ENCODE data around the gene TMF1.

TMF1 gene

GRCh38 chr3:69009559-69010410 lies 42.3 kb downstream of the TMF1 start:
- Histone ChIP-seq H3K36me3 (ENCODE audit: control insufficient read depth, low read depth, low read length) (no peaks in the 10 kb centered on the region), H3K27ac (ENCODE audit: low read length) (peak overlapping the region; percentile 44), H3K9me3 (ENCODE audit: control insufficient read depth, low read depth, low read length) (no peaks in the 10 kb centered on the region), H3K27me3 (ENCODE audit: control insufficient read depth, insufficient read depth, low read length) (peaks cover 16% of the 10 kb centered on the region), H3K4me3 (ENCODE audit: low read length) (peak overlapping the region; percentile 25), H3K4me1 (ENCODE audit: control insufficient read depth, low read depth, low read length) (peaks cover 53% of the 10 kb centered on the region), H3K9ac (ENCODE audit: low read length) (peak overlapping the region; percentile 54)

GRCh38 chr3:69008980-69009379 lies 43.2 kb downstream of the TMF1 start:
- Histone ChIP-seq H3K27ac (ENCODE audit: low read length) (peak overlapping the region; percentile 44), H3K27me3 (ENCODE audit: control insufficient read depth, insufficient read depth, low read length) (peaks cover 8% of the 10 kb centered on the region), H3K4me3 (ENCODE audit: low read length) (peak overlapping the region; percentile 1), H3K9me3 (ENCODE audit: control insufficient read depth, low read depth, low read length) (no peaks in the 10 kb centered on the region), H3K9ac (ENCODE audit: low read length) (peak overlapping the region; percentile 54), H3K36me3 (ENCODE audit: control insufficient read depth, low read depth, low read length) (peaks cover 3% of the 10 kb centered on the region), H3K4me1 (ENCODE audit: control insufficient read depth, low read depth, low read length) (peaks cover 45% of the 10 kb centered on the region)

GRCh38 chr3:69005791-69006482 lies 46.2 kb downstream of the TMF1 start:
- H3K4me1 ChIP-seq (ENCODE audit: control insufficient read depth, low read depth, low read length) = peaks cover 25% of the 10 kb centered on the region
- H3K36me3 ChIP-seq (ENCODE audit: control insufficient read depth, low read depth, low read length) = peaks cover 17% of the 10 kb centered on the region
- no peak overlapping the region for H3K4me3 ChIP-seq (ENCODE audit: low read length)

GRCh38 chr3:69005071-69005790 lies 46.9 kb downstream of the TMF1 start:
- Histone ChIP-seq H3K9ac (ENCODE audit: low read length) (no peak overlapping the region), H3K4me1 (ENCODE audit: control insufficient read depth, low read depth, low read length) (peaks cover 18% of the 10 kb centered on the region), H3K4me3 (ENCODE audit: low read length) (no peak overlapping the region), H3K9me3 (ENCODE audit: control insufficient read depth, low read depth, low read length) (no peaks in the 10 kb centered on the region), H3K27me3 (ENCODE audit: control insufficient read depth, insufficient read depth, low read length) (no peaks in the 10 kb centered on the region), H3K27ac (ENCODE audit: low read length) (no peak overlapping the region), H3K36me3 (ENCODE audit: control insufficient read depth, low read depth, low read length) (peaks cover 17% of the 10 kb centered on the region)

More at GRCh38 chr3:69005791-69006482, 46.2 kb downstream of the TMF1 start:
- H3K9me3 ChIP-seq (ENCODE audit: control insufficient read depth, low read depth, low read length) = no peaks in the 10 kb centered on the region
- H3K27ac ChIP-seq (ENCODE audit: low read length) = no peak overlapping the region
- no peak overlapping the region for H3K9ac ChIP-seq (ENCODE audit: low read length)
- no peaks in the 10 kb centered on the region for H3K27me3 ChIP-seq (ENCODE audit: control insufficient read depth, insufficient read depth, low read length)

- Histone ChIP-seq H3K27me3 (ENCODE audit: control insufficient read depth, insufficient read depth, low read length) (no peaks in the 10 kb centered on the region), H3K4me3 (ENCODE audit: low read length) (no peak overlapping the region), H3K9me3 (ENCODE audit: control insufficient read depth, low read depth, low read length) (no peaks in the 10 kb centered on the region), H3K27ac (ENCODE audit: low read length) (no peak overlapping the region), H3K36me3 (ENCODE audit: control insufficient read depth, low read depth, low read length) (peaks cover 22% of the 10 kb centered on the region), H3K9ac (ENCODE audit: low read length) (no peak overlapping the region), H3K4me1 (ENCODE audit: control insufficient read depth, low read depth, low read length) (peaks cover 7% of the 10 kb centered on the region)
Measured at GRCh38 chr3:69004138-69004537, 48.0 kb downstream of the TMF1 start.

- Histone ChIP-seq H3K9me3 (ENCODE audit: control insufficient read depth, low read depth, low read length) (no peaks in the 10 kb centered on the region), H3K27me3 (ENCODE audit: control insufficient read depth, insufficient read depth, low read length) (no peaks in the 10 kb centered on the region), H3K4me3 (ENCODE audit: low read length) (no peak overlapping the region), H3K4me1 (ENCODE audit: control insufficient read depth, low read depth, low read length) (no peaks in the 10 kb centered on the region), H3K27ac (ENCODE audit: low read length) (no peak overlapping the region), H3K36me3 (ENCODE audit: control insufficient read depth, low read depth, low read length) (peaks cover 48% of the 10 kb centered on the region), H3K9ac (ENCODE audit: low read length) (no peak overlapping the region)
Measured at GRCh38 chr3:68999605-69000004, 52.5 kb downstream of the TMF1 start.

- Histone ChIP-seq H3K27me3 (ENCODE audit: control insufficient read depth, insufficient read depth, low read length) (no peaks in the 10 kb centered on the region), H3K9me3 (ENCODE audit: control insufficient read depth, low read depth, low read length) (no peaks in the 10 kb centered on the region), H3K36me3 (ENCODE audit: control insufficient read depth, low read depth, low read length) (peaks cover 47% of the 10 kb centered on the region), H3K4me3 (ENCODE audit: low read length) (no peak overlapping the region), H3K27ac (ENCODE audit: low read length) (no peak overlapping the region), H3K4me1 (ENCODE audit: control insufficient read depth, low read depth, low read length) (no peaks in the 10 kb centered on the region), H3K9ac (ENCODE audit: low read length) (no peak overlapping the region)
Measured at GRCh38 chr3:68999158-68999557, 53.0 kb downstream of the TMF1 start.

- H3K36me3 ChIP-seq (ENCODE audit: control insufficient read depth, low read depth, low read length) = peaks cover 43% of the 10 kb centered on the region
Measured at GRCh38 chr3:68997887-68998286, 54.2 kb downstream of the TMF1 start.

GRCh38 chr3:68996356-68996995 lies 55.7 kb downstream of the TMF1 start:
- H3K4me3 ChIP-seq (ENCODE audit: low read length) = no peak overlapping the region
- no peaks in the 10 kb centered on the region for H3K27me3 ChIP-seq (ENCODE audit: control insufficient read depth, insufficient read depth, low read length)
- no peaks in the 10 kb centered on the region for H3K4me1 ChIP-seq (ENCODE audit: control insufficient read depth, low read depth, low read length)
- no peaks in the 10 kb centered on the region for H3K9me3 ChIP-seq (ENCODE audit: control insufficient read depth, low read depth, low read length)
- no peak overlapping the region for H3K27ac ChIP-seq (ENCODE audit: low read length)
- H3K36me3 ChIP-seq (ENCODE audit: control insufficient read depth, low read depth, low read length) = peaks cover 39% of the 10 kb centered on the region
- no peak overlapping the region for H3K9ac ChIP-seq (ENCODE audit: low read length)

More at GRCh38 chr3:68997887-68998286, 54.2 kb downstream of the TMF1 start:
- Histone ChIP-seq H3K27ac (ENCODE audit: low read length) (no peak overlapping the region), H3K4me1 (ENCODE audit: control insufficient read depth, low read depth, low read length) (no peaks in the 10 kb centered on the region), H3K27me3 (ENCODE audit: control insufficient read depth, insufficient read depth, low read length) (no peaks in the 10 kb centered on the region), H3K9me3 (ENCODE audit: control insufficient read depth, low read depth, low read length) (no peaks in the 10 kb centered on the region), H3K4me3 (ENCODE audit: low read length) (no peak overlapping the region), H3K9ac (ENCODE audit: low read length) (no peak overlapping the region)

- Histone ChIP-seq H3K4me3 (ENCODE audit: low read length) (no peak overlapping the region), H3K4me1 (ENCODE audit: control insufficient read depth, low read depth, low read length) (no peaks in the 10 kb centered on the region), H3K27ac (ENCODE audit: low read length) (no peak overlapping the region), H3K9me3 (ENCODE audit: control insufficient read depth, low read depth, low read length) (no peaks in the 10 kb centered on the region), H3K36me3 (ENCODE audit: control insufficient read depth, low read depth, low read length) (peaks cover 31% of the 10 kb centered on the region), H3K9ac (ENCODE audit: low read length) (no peak overlapping the region), H3K27me3 (ENCODE audit: control insufficient read depth, insufficient read depth, low read length) (no peaks in the 10 kb centered on the region)
Measured at GRCh38 chr3:68988740-68989139, 63.4 kb downstream of the TMF1 start.

GRCh38 chr3:68987322-68987721 lies 64.8 kb downstream of the TMF1 start:
- H3K36me3 ChIP-seq (ENCODE audit: control insufficient read depth, low read depth, low read length) = peaks cover 27% of the 10 kb centered on the region
- H3K4me1 ChIP-seq (ENCODE audit: control insufficient read depth, low read depth, low read length) = no peaks in the 10 kb centered on the region
- no peaks in the 10 kb centered on the region for H3K27me3 ChIP-seq (ENCODE audit: control insufficient read depth, insufficient read depth, low read length)
- no peak overlapping the region for H3K9ac ChIP-seq (ENCODE audit: low read length)
- H3K27ac ChIP-seq (ENCODE audit: low read length) = no peak overlapping the region
- H3K9me3 ChIP-seq (ENCODE audit: control insufficient read depth, low read depth, low read length) = no peaks in the 10 kb centered on the region
- H3K4me3 ChIP-seq (ENCODE audit: low read length) = no peak overlapping the region
